ENCODE results near the gene MGST2. TPM values are rescaled to one million over a fixed set of nuclear protein-coding genes. Genes with fewer than 3 reads are reported as not detected.

The MGST2 gene
- total and polyA plus RNA-seq, 10 of the 15 experiments (the other 5 are each of a cell fraction or from before 2014, with no cell fraction given), result 19.0 to 50.1 (median 30.6) TPM

DNA sequence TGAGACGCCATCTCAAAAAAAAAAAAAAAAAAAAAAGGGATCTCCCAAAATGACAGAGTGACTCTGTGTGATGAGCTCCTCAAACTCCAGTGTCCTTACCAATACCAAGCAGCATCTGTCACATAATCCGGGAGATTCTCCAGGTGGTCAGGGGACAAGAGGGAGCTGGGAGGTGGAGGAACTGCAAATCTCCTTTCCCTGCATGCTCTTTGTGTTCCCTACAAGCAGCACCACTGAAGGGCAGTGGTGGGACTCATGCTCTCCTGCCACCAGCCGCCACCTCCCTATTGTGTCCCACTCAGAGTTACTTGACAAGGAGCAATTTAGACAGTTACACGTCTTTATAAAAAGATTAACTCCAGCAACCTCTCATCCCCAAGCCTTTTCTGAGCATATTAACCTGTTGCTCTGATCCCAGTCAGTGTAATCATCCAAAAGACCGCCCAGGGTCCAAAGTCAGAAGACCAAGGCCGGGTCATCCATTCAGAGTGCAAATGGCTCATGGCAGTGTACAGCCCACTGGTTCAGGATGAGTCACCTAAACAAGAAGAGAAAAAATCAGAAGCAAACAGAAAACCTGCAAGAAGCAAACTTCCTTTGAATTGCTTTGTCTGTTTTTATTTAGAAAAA lies 23.6 kb downstream of the MGST2 start:
- H3K9ac ChIP-seq (ENCODE audit: control insufficient read depth, insufficient read depth, low read length), result no peak overlapping the region
- BruUV-seq (replicated peaks), result no TSS peak
- H3K27ac ChIP-seq (ENCODE audit: control insufficient read depth, insufficient read depth), result no peak overlapping the region
- ChIA-PET CTCF (no interaction called here), POLR2A (no interaction called here), SMC1A (ENCODE audit: uncharacterized antibody, unreplicated experiment) (no interaction called here), RAD21 (ENCODE audit: unreplicated experiment) (no interaction called here)
- intact Hi-C loops (cut with micrococcal nuclease; ENCODE audit: unreplicated experiment) (no loop called here), in situ Hi-C loops (cut with MboI) (no loop called here)
- no peak overlapping the region for H3K4me3 ChIP-seq
- H3K4me1 ChIP-seq (ENCODE audit: control insufficient read depth, insufficient read depth, low read length), result peaks cover 5% of the 10 kb centered on the region
- TF ChIP-seq RFX5 (IDR thresholded peaks at IDR 0.05; ENCODE audit: low read depth, low read length), result no peak
- TF ChIP-seq ZNF24 (IDR thresholded peaks at IDR 0.05), result no peak
- no peak for TF ChIP-seq SIX5 (IDR thresholded peaks at IDR 0.05; ENCODE audit: low read depth, low read length, severe bottlenecking)
- no peak for TF ChIP-seq YY1 (IDR thresholded peaks at IDR 0.05; ENCODE audit: low read depth, low read length)
- TF ChIP-seq, protein P1, sequence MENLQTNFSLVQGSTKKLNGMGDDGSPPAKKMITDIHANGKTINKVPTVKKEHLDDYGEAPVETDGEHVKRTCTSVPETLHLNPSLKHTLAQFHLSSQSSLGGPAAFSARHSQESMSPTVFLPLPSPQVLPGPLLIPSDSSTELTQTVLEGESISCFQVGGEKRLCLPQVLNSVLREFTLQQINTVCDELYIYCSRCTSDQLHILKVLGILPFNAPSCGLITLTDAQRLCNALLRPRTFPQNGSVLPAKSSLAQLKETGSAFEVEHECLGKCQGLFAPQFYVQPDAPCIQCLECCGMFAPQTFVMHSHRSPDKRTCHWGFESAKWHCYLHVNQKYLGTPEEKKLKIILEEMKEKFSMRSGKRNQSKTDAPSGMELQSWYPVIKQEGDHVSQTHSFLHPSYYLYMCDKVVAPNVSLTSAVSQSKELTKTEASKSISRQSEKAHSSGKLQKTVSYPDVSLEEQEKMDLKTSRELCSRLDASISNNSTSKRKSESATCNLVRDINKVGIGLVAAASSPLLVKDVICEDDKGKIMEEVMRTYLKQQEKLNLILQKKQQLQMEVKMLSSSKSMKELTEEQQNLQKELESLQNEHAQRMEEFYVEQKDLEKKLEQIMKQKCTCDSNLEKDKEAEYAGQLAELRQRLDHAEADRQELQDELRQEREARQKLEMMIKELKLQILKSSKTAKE (IDR thresholded peaks at IDR 0.05; ENCODE audit: low read depth, poor library complexity, severe bottlenecking), result no peak
- TF ChIP-seq, protein P2, sequence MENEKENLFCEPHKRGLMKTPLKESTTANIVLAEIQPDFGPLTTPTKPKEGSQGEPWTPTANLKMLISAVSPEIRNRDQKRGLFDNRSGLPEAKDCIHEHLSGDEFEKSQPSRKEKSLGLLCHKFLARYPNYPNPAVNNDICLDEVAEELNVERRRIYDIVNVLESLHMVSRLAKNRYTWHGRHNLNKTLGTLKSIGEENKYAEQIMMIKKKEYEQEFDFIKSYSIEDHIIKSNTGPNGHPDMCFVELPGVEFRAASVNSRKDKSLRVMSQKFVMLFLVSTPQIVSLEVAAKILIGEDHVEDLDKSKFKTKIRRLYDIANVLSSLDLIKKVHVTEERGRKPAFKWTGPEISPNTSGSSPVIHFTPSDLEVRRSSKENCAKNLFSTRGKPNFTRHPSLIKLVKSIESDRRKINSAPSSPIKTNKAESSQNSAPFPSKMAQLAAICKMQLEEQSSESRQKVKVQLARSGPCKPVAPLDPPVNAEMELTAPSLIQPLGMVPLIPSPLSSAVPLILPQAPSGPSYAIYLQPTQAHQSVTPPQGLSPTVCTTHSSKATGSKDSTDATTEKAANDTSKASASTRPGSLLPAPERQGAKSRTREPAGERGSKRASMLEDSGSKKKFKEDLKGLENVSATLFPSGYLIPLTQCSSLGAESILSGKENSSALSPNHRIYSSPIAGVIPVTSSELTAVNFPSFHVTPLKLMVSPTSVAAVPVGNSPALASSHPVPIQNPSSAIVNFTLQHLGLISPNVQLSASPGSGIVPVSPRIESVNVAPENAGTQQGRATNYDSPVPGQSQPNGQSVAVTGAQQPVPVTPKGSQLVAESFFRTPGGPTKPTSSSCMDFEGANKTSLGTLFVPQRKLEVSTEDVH (IDR thresholded peaks at IDR 0.05; ENCODE audit: low read depth, partially characterized antibody), result no peak
- no peak overlapping the region for H3K4me2 ChIP-seq (ENCODE audit: control insufficient read depth, insufficient read depth)
- WGBS (ENCODE audit: insufficient coverage, insufficient replicate concordance, low lambda C conversion rate, missing lambda C conversion rate), result 69% methylated on average over 5 of the region's 6 CpGs
- H4K20me1 ChIP-seq (ENCODE audit: control insufficient read depth, insufficient read depth), result no peaks in the 10 kb centered on the region
- H3K36me3 ChIP-seq (ENCODE audit: control insufficient read depth in 2 of 2, insufficient read depth in 2 of 2, low read length in 1 of 2), result no peaks in the 10 kb centered on the region
- DNase-seq (ENCODE audit: low read depth, low spot score) (no peak), FAIRE-seq (no peak), ATAC-seq (no peak)
- H2AFZ ChIP-seq (ENCODE audit: control insufficient read depth, low read depth, low read length), result no peak overlapping the region
- H3K9me3 ChIP-seq (replicated peaks; ENCODE audit: control insufficient read depth, insufficient read depth, low read length), result no peaks in the 10 kb centered on the region
- H3K79me2 ChIP-seq (ENCODE audit: control insufficient read depth, insufficient read depth, low read length), result no peaks in the 10 kb centered on the region
- H3K27me3 ChIP-seq (replicated peaks in 1 of 2; ENCODE audit: control insufficient read depth in 2 of 2, insufficient read depth in 2 of 2, low read length in 1 of 2), result no peaks in the 10 kb centered on the region
